Subcutaneous adipose tissue (tissue), 4 donors: ENCODE results near the gene TNS2. TPM values are rescaled to one million over a fixed set of nuclear protein-coding genes. Genes with fewer than 3 reads are reported as not detected.

Experiments used
- total RNA-seq, 4 donors: library from RNA; depleted of rRNA; stranded (reverse); fragments of >200 nt; gene quantifications; one replicate each; pipeline ENCODE4 v1.1.0, GENCODE V29; 2016
- TF ChIP-seq, protein P1 (sequence below): fragments of 450-650 bp; IDR thresholded peaks from one replicate; pipeline ENCODE4 v1.5.1; 2016; ENCODE audit warnings: low read depth, mild to moderate bottlenecking, control low read depth, antibody characterized with exemption, moderate library complexity

Gene TNS2
- total RNA-seq, 4 donors from 2014 or later, result 108 to 522 (median 189) TPM

DNA sequence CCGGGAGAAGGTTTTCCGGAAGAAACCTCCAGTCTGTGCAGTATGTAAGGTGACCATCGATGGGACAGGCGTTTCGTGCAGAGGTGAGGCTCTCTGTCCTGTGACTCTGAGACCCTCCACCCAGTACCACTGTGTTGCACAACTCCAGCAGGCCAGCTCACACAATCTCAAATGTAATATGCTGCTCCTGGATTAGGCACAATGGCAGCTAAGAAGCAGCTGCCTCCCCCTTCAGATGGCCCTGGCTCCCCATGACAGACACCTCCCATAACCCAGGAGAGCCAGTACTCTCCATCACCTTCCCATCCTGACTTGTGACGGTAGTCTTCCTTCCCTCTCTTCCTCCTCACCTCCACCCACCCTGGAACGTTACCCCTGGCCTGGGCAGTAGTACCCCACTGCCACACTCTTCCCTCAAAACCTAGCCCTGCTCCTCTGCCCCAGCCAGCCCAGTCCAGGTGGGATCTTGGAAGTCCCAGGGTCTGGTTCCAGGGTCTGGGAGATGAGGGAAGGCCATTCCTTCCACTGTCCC lies 2.1 kb downstream of the TNS2 start:
- TF ChIP-seq, protein P1, sequence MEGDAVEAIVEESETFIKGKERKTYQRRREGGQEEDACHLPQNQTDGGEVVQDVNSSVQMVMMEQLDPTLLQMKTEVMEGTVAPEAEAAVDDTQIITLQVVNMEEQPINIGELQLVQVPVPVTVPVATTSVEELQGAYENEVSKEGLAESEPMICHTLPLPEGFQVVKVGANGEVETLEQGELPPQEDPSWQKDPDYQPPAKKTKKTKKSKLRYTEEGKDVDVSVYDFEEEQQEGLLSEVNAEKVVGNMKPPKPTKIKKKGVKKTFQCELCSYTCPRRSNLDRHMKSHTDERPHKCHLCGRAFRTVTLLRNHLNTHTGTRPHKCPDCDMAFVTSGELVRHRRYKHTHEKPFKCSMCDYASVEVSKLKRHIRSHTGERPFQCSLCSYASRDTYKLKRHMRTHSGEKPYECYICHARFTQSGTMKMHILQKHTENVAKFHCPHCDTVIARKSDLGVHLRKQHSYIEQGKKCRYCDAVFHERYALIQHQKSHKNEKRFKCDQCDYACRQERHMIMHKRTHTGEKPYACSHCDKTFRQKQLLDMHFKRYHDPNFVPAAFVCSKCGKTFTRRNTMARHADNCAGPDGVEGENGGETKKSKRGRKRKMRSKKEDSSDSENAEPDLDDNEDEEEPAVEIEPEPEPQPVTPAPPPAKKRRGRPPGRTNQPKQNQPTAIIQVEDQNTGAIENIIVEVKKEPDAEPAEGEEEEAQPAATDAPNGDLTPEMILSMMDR, result no peak

DNA sequence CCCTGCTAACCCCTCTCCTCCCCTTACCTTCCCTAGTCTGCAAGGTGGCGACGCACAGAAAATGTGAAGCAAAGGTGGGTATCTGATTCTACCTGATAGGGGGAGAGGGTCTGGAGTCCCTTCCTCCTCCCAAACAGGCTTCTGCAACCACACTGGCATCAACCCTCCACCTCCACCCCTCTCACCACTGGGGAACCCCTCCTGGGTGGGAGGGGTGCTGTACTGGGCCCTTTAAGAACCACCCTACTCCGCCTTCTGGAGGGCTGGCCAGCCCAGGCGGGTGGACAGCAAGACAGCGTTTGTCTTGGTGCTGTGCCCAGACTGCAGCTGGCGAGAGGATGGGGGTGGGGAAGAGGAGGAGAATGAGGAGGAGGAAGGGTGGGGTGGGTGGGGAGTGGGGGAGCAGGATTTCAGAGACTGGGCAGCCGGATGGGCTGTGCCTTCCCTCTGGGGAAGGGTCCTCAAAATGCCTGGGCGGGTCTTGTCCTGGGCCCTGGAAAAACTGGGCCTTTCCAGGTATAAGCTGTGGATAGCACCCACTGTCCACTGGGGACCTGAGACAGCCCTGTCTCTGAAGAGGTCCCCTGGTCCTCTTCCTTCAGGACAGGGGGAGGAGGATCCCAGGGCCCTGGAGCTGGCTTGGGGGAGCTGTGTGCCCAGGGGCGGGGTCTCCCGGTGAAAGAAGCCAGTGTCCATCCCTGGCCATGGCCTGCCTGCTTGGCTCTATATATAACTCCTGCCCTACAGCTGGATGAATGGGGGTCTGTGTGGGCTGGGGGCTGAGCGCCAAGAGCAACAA lies 2.8 kb downstream of the TNS2 start:
- TF ChIP-seq, protein P1, result no peak

DNA sequence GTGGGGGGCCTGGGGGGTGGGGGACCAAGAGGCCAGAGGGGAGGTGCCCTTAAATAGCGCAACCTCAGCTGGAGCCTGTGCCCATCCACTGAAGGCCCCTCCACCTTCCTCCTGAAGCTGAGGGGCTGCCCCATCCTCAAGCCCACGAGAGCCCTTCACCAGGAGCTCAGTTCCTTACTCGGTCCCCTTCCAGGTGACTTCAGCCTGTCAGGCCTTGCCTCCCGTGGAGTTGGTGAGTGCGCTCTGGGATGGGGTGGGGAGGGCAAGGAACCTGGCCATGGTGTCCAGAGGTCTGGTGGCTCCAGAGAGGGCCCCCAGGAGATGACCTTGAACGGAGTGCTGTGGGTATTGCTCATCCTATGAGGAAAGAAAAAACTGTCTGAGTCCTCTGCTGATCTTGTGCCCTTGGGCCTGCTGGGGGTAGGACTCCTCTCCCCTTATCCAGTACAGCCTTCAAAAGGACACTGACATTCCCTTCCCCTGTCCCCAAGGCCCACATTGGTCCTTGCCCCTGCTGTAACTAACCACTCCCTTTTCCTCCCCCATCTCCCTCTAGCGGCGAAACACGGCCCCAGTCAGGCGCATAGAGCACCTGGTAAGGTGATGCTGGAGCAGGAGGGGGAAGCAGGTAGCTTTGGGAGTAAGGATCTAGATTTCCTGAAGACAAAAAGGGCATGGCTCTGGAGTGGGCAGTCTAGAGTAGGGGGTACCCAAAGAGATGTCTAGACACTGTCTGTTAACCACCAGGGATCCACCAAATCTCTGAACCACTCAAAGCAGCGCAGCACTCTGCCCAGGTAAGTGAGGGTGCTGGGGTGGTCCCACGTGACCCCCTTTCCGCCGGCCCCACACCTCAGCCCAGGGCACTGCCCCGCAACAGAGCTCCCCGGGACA lies 3.6 kb downstream of the TNS2 start:
- TF ChIP-seq, protein P1, result no peak

DNA sequence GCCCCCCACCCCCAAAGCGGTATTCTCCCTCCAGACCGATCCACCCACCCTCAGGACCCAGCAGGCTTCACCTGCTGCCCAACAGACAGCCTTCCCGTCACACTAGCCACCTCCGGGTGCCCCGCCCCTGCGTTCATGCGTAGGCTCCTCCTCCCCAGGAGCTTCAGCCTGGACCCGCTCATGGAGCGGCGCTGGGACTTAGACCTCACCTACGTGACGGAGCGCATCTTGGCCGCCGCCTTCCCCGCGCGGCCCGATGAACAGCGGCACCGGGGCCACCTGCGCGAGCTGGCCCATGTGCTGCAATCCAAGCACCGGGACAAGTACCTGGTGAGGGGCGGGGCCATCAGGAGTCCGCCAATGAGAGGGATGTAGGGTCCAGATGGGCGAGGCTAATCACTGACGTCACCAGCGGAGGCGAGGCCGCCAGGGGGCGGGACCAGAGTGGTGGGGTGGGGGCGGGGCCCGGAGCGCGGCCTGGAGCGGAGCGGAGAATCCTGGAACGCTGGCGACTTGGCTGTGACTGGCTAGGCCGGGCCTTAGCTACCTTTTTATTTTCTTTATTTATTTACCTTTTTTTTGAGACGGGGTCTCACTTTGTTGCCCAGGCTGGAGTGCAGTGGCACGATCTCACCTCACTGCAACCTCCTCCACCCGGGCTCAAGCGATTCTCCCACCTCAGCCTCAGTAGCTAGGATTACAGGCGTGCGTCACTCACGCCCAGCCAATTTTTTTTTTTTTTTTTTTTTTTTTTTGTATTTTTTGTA lies 4.4 kb downstream of the TNS2 start:
- TF ChIP-seq, protein P1, result no peak

DNA sequence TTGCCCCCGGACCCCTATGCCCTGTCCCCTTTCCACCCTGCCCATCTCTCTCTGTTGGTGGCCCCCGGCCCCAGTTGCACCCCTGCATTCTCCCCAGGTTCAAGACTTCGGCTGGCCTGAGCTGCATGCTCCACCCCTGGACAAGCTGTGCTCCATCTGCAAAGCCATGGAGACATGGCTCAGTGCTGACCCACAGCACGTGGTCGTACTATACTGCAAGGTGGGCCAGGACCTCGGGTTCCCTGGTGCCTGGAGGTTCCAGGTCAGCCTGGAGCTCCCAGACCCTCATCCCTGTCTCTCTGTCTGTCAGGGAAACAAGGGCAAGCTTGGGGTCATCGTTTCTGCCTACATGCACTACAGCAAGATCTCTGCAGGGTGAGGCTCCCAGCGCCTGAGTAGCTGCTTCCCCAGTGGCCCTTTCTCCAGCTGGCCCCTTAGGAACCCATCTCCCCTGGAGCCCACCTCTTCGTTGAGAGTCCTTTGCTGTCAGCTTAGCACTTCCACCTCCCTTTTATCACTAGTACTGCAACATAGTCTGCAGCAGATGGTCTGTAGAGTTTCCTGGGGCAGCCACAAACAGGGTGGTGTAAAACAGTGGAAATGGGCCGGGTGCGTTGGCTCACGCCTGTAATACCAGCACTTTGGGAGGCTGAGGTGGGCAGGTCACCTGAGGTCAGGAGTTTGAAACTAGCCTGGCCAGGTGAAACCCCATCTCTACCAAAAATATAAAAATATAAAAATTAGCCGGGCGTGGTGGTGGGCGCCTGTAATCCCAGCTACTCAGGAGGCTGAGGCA lies 5.8 kb downstream of the TNS2 start:
- TF ChIP-seq, protein P1, result no peak

DNA sequence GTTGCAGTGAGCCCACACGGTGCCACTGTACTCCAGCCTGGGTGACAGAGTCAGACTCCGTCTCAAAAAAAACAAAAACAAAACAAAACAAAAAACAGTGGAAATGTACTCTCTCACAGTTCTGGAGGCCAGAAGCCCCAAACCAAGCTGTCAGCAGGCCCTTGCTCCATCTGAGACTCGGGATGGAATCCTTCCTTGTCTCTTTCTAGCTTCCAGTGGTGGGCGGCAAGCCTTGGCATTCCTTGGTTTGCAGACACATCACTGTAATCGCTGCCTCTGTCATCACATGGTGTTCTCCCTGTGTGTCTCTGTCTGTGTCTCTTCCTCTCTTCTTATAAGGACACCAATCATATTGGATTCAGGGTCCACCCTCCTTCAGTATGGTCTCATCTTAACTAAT lies 6.4 kb downstream of the TNS2 start:
- TF ChIP-seq, protein P1, result no peak
